SU-DHL-6 (cell line): ENCODE results near the gene LPCAT3.

Source experiments
- H2AFZ ChIP-seq: fragments of 200-600 bp; sonication (generic); 2 replicates; pipeline ENCODE4 v1.6.1; 2014; ENCODE audit warnings: low read depth, mild to moderate bottlenecking, moderate library complexity, mixed read lengths, antibody characterized with exemption, low read length; ENCODE audit not compliant: severe bottlenecking
- H3F3A ChIP-seq: fragments of 200-600 bp; shearing (Covaris generic); 2 replicates; pipeline ENCODE4 v1.6.0; 2016; ENCODE audit warnings: antibody characterized with exemption, mild to moderate bottlenecking; ENCODE audit not compliant: insufficient read depth
- H3K27ac ChIP-seq: fragments of 200-600 bp; sonication (generic); 2 replicates; pipeline ENCODE4 v1.5.1; 2016; ENCODE audit warnings: low read depth, mild to moderate bottlenecking, low read length, moderate library complexity, mixed read lengths
- H3K27me3 ChIP-seq: fragments of 200-600 bp; sonication (generic), shearing (Covaris generic); 2 replicates; pipeline ENCODE4 v1.6.0; 2014; ENCODE audit warnings: mild to moderate bottlenecking, low read length
- H3K36me3 ChIP-seq: fragments of 200-600 bp; sonication (generic); 2 replicates; pipeline ENCODE4 v1.6.1; 2014; ENCODE audit warnings: mild to moderate bottlenecking, low read length, mixed read lengths
- H3K4me2 ChIP-seq: fragments of 300-600, 200-600 bp; shearing (Covaris generic), sonication (generic); 2 replicates; pipeline ENCODE4 v1.6.0; 2014; ENCODE audit warnings: low read length, low read depth, mild to moderate bottlenecking; ENCODE audit not compliant: poor library complexity, severe bottlenecking
- H3K4me3 ChIP-seq: fragments of 200-600 bp; sonication (generic); 2 replicates; pipeline ENCODE4 v1.5.1; 2014; ENCODE audit warnings: antibody characterized with exemption, low read length, mild to moderate bottlenecking, mixed read lengths; ENCODE audit not compliant: insufficient read depth, poor library complexity, severe bottlenecking
- H3K79me2 ChIP-seq: fragments of 200-600 bp; sonication (generic); 2 replicates; pipeline ENCODE4 v1.6.1; 2014; ENCODE audit warnings: mild to moderate bottlenecking, low read length, moderate library complexity; ENCODE audit not compliant: insufficient read depth
- H3K9ac ChIP-seq: fragments of 200-600 bp; sonication (generic); 2 replicates; pipeline ENCODE4 v1.7.0; 2014; ENCODE audit warnings: mild to moderate bottlenecking, low read length
- H3K9me2 ChIP-seq: fragments of 200-600 bp; sonication (generic); replicated peaks from 2 replicates; pipeline ENCODE4 v1.6.1; 2014; ENCODE audit warnings: low read length; ENCODE audit not compliant: insufficient read depth
- H3K9me3 ChIP-seq: fragments of 200-600 bp; sonication (generic); 2 replicates; pipeline ENCODE4 v1.6.1; 2014; ENCODE audit warnings: low read length, mixed read lengths; ENCODE audit not compliant: insufficient read depth
- H4K20me1 ChIP-seq: fragments of 200-600 bp; sonication (generic); 2 replicates; pipeline ENCODE4 v1.6.1; 2014; ENCODE audit warnings: low read depth, mild to moderate bottlenecking, antibody characterized with exemption, low read length, moderate library complexity, mixed read lengths
- EZH2phosphoT487 ChIP-seq: fragments of 200-600 bp; sonication (generic), shearing (Covaris generic); conservative IDR thresholded peaks from 2 replicates; pipeline ENCODE4 v1.6.1; 2018; ENCODE audit warnings: mild to moderate bottlenecking, antibody characterized with exemption, low read length, moderate library complexity, mixed read lengths
- TF ChIP-seq, protein P1 (sequence below): fragments of 200-600 bp; sonication (generic); IDR thresholded peaks from one replicate; pipeline ENCODE4 v1.5.1; 2017; ENCODE audit warnings: antibody characterized with exemption, mild to moderate bottlenecking, low read length, moderate library complexity; ENCODE audit not compliant: insufficient read depth, poor library complexity, severe bottlenecking

LPCAT3 gene

DNA sequence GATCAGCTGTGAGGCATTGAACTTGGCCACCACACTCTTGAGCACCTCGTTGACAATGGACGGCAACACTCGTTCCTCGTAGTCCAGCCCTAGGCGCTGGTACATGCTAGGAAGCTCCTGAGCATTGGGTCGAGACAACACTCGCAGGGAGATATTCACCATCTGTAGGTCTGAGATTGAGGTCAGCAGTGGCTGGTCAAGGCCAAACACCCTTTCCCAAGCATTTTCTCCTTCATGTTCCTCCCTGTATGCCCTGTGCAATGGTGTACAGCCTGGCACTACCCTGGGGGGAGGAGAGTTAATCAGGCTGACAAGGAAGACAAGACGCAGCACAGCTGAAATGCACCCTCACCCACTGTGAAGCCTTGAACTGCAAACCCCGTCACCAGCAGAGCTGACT, 49.9 kb downstream of the LPCAT3 start:
- Histone ChIP-seq H3K4me3 (no peak overlapping the region), H3K4me2 (peak overlapping the region; percentile 73), H3K9me2 (no peaks in the 10 kb centered on the region), H3K9ac (peak overlapping the region; percentile 92; the same call in 1 of the 2 replicates), H3K36me3 (peaks cover 8% of the 10 kb centered on the region; the same call in 1 of the 2 replicates), H4K20me1 (peaks cover 3% of the 10 kb centered on the region; the same call in 1 of the 2 replicates), H3K9me3 (no peaks in the 10 kb centered on the region), H3K27ac (no peak overlapping the region; the same call in 1 of the 2 replicates), H2AFZ (no peak overlapping the region), H3K27me3 (no peaks in the 10 kb centered on the region), H3F3A (peaks cover 32% of the 10 kb centered on the region), H3K79me2 (peaks cover 45% of the 10 kb centered on the region)
- TF ChIP-seq, protein P1, sequence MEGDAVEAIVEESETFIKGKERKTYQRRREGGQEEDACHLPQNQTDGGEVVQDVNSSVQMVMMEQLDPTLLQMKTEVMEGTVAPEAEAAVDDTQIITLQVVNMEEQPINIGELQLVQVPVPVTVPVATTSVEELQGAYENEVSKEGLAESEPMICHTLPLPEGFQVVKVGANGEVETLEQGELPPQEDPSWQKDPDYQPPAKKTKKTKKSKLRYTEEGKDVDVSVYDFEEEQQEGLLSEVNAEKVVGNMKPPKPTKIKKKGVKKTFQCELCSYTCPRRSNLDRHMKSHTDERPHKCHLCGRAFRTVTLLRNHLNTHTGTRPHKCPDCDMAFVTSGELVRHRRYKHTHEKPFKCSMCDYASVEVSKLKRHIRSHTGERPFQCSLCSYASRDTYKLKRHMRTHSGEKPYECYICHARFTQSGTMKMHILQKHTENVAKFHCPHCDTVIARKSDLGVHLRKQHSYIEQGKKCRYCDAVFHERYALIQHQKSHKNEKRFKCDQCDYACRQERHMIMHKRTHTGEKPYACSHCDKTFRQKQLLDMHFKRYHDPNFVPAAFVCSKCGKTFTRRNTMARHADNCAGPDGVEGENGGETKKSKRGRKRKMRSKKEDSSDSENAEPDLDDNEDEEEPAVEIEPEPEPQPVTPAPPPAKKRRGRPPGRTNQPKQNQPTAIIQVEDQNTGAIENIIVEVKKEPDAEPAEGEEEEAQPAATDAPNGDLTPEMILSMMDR: no peak
- no peak for TF ChIP-seq EZH2phosphoT487

DNA sequence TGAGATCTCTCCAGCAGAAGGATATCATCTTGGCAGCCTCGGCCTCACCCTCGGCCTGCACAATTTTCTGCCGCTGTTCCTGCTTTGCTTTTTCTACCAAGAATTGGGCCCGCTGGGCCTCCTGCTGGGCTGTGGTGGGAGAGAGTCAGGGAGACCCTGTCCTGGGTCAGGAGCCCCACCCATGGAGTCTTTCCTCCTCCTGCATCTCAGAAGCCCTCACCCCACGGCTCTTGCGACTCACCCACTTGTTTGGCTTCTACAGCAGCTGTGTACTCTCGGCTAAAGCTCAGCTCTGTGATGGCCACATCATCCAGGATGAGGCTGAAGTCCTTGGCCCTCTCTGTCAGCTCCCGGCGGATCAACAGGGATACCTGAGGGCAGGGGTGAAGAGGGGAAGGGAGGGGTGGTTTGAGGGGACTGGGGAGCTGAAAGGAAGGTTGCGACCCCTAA, 50.6 kb downstream of the LPCAT3 start:
- Histone ChIP-seq H3K9ac (no peak overlapping the region), H2AFZ (no peak overlapping the region), H3K4me3 (no peak overlapping the region), H3K9me3 (no peaks in the 10 kb centered on the region), H3K27ac (no peak overlapping the region), H4K20me1 (peaks cover 3% of the 10 kb centered on the region; the same call in 1 of the 2 replicates), H3K79me2 (peaks cover 40% of the 10 kb centered on the region), H3K9me2 (no peaks in the 10 kb centered on the region), H3K36me3 (peaks cover 8% of the 10 kb centered on the region; the same call in 1 of the 2 replicates), H3F3A (peaks cover 32% of the 10 kb centered on the region), H3K27me3 (no peaks in the 10 kb centered on the region), H3K4me2 (no peak overlapping the region)
- TF ChIP-seq EZH2phosphoT487: no peak
- TF ChIP-seq, protein P1: no peak

DNA sequence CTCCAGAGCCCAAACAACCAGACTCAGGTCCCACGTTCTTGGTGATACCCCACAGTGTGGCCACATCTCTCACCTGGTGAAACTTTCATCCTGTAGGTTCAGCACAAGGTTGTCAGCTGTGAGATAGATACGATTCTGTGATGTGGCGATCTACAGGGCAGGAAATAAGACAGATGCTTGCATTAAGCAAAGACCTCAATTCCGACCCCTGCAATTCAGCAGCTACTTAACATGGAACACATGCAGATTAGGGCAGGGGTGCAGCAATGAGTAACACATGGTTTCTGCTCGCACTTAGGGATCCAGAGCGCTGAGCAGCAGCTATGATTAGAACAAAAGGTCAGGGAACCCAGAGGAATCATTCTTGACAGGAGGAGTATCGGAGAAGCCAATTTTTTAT, 51.9 kb downstream of the LPCAT3 start:
- H3K79me2 ChIP-seq: peaks cover 27% of the 10 kb centered on the region
- TF ChIP-seq EZH2phosphoT487: no peak
- TF ChIP-seq, protein P1: no peak
- no peak overlapping the region for H3K4me3 ChIP-seq
- H3K36me3 ChIP-seq: peaks cover 8% of the 10 kb centered on the region; the same call in 1 of the 2 replicates
- H3K27me3 ChIP-seq: no peaks in the 10 kb centered on the region
- H2AFZ ChIP-seq: no peak overlapping the region
- no peak overlapping the region for H3K9ac ChIP-seq
- H3K4me2 ChIP-seq: no peak overlapping the region
- H3F3A ChIP-seq: peaks cover 32% of the 10 kb centered on the region
- H4K20me1 ChIP-seq: peaks cover 3% of the 10 kb centered on the region; the same call in 1 of the 2 replicates
- H3K9me2 ChIP-seq: no peaks in the 10 kb centered on the region
- H3K27ac ChIP-seq: no peak overlapping the region
- H3K9me3 ChIP-seq: no peaks in the 10 kb centered on the region
